Dermis microvascular lymphatic vessel endothelial cell (primary cell): ENCODE results near the gene SLC66A1. TPM values are rescaled to one million over a fixed set of nuclear protein-coding genes. Genes with fewer than 3 reads are reported as not detected.
"Not testable (repeated sequence)": the region's sequence is repeated elsewhere in the genome, so short reads cannot be mapped to it uniquely, and the experiment has no call there.

Experiments
- DNase-seq, 2 donors: peaks; one replicate each; pipeline versions ENCODE4 v3.0.0 to v3.0.0-alpha.2; 2010; ENCODE audit warnings: low read depth in 2 of 2
- total RNA-seq: library from RNA; depleted of rRNA; stranded (reverse); fragments of >200 nt; gene quantifications from 2 replicates; pipeline ENCODE4 v1.2.1, GENCODE V29; 2014

Gene SLC66A1, protein sequence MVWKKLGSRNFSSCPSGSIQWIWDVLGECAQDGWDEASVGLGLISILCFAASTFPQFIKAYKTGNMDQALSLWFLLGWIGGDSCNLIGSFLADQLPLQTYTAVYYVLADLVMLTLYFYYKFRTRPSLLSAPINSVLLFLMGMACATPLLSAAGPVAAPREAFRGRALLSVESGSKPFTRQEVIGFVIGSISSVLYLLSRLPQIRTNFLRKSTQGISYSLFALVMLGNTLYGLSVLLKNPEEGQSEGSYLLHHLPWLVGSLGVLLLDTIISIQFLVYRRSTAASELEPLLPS
- total RNA-seq = 10.9 and 18.5 TPM in 2 replicates

GRCh38 chr1:19311931-19312781 lies at the start of gene SLC66A1, which contains the start of gene AKR7A2:
TSS of gene SLC66A1 (plus strand) at chr1:19312326. CDS start at chr1:19317678, 5,352 bp downstream.
TSS of gene AKR7A2 (minus strand) at chr1:19312144. CDS start at chr1:19312124, 20 bp downstream.
- DNase-seq = peak; percentile 79 to 94

- no peak for DNase-seq
Measured at GRCh38 chr1:19262744-19263143, 49.4 kb upstream of the SLC66A1 start.

DNA sequence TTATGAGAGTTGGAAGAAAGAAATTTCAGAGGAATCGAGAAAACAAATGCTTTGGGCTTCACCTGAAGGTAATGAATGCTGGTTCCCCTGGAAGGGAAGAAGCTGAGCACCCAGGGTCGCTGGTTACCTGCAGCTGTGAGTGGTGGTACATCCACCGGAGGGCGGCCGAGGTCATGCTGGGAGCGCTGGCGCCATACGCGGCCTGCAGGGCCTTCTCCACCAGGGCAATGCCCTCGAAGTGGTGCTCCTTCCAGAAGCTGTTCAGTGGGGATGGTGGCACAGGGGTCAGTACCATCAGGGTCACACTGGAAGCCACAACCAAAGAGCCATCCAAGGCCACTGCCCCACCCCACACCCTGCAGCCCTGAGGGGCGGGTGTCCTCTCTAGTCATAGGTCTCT lies 43.7 kb upstream of the SLC66A1 start:
- no peak for DNase-seq

- not testable (repeated sequence) for DNase-seq
Measured at GRCh38 chr1:19269427-19270342, 42.4 kb upstream of the SLC66A1 start.

DNA sequence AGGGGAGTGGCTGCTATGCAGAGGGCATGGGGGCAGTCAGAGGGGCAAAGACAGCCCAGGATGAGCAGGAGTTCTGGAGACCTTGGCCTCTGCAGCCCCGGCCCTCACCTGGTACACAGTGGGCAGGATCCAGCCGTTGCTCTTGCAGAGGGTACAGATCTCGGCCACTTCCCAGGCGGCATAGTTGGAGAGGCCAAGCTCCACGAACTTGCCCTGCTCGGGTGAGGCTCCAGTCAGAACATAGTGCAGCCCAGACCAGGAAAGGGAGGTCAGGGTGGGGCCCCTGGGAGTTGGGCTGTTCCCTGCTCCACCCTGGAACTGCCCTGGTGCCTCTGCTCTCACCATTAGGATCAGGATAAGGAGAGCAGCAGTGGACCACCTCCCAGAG lies 41.8 kb upstream of the SLC66A1 start:
- DNase-seq = not testable (repeated sequence)

DNA sequence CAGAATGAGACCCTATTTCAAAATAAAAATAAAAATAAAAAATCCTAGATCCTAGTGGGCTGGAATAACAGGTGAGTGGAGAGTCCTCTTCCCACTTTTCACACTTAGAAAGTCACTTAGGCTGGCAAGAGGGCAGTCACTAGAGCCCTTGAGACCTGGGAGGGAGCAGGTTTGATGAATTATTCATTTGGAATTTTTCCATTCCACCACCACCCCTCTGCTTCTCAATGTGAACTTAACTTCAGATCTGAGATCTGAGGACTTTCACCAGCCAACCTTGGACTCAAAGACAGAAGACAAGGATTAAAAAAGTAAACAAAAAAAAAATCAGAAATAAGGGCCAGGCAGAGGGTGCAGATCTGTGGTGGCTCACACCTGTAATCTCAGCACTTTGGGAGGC lies 40.1 kb upstream of the SLC66A1 start:
- no peak for DNase-seq

GRCh38 chr1:19273106-19273843 lies 38.9 kb upstream of the SLC66A1 start:
- no peak for DNase-seq

DNA sequence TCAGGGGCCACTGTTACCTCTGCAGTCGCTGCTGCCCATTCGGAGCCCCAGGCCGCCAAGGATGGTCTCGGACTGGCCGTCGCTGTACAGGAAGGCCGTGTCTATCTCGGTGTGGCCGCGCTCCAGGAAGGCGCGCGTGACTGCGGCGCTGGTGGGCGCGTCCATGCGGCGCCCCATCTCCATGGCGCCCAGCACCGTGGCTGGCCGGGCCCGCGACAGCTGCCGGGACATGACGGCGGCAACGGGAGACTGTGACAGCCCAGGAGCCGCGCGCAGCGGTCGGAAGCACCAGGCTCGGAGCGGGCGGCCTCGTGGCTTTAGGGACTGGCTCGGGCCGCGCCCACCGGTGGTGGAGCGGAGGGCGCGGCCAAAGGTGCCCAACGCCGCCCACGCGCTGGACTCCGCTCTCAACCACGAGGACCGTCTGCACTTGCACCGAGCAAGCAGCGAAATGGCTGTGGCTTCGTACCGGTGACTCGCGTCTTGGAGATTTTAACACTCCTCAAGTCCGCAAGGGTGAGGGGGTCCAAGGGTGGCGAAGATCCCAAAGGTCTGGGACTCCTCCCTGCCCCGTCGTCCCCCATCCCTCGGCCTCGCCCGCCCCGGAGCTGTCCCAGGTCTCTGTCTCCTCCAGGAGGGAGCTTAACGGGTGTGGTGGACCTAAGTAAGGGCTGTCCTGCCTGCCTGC lies 38.1 kb upstream of the SLC66A1 start:
- DNase-seq = not testable (repeated sequence)

- DNase-seq = no peak
Measured at GRCh38 chr1:19274636-19275035, 37.5 kb upstream of the SLC66A1 start.

DNA sequence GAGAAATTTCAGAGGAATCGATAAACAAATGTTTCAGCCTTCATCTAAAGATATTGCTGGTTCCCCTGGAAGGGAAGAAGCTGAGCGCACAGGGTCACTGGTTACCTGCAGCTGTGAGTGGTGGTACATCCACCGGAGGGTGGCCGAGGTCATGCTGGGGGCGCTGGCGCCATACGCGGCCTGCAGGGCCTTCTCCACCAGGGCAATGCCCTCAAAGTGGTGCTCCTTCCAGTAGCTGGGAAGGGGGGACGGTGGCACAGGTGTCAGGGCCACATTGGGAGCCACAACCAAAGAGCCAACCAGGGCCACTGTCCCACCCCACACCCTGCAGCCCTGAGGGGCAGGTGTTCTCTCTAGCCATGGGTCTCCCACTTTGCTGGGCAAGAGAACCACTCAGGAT lies 28.2 kb upstream of the SLC66A1 start:
- no peak for DNase-seq

DNA sequence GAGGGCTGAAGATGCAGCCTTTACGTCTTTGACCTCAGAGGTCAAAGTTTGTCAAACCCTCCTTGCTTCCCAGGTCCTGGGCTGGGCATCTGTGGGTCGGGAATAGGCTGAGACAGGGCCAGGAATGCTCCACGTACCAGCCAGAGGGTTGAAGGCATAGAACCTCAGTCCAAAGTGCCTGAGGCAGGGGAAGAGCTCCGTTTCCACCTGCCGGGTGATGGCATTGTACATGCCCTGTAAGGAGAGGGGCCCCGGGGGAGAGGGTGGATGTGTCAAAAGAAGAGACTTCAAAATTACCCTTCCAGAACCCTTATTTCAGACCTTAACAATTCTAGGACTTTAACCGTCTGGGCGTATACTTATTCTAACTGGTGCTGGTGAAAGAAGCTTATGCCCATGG lies 27.2 kb upstream of the SLC66A1 start:
- DNase-seq = no peak

- not testable (repeated sequence) for DNase-seq
Measured at GRCh38 chr1:19285366-19285765, 26.8 kb upstream of the SLC66A1 start.

- not testable (repeated sequence) for DNase-seq
Measured at GRCh38 chr1:19285807-19286206, 26.3 kb upstream of the SLC66A1 start.

DNA sequence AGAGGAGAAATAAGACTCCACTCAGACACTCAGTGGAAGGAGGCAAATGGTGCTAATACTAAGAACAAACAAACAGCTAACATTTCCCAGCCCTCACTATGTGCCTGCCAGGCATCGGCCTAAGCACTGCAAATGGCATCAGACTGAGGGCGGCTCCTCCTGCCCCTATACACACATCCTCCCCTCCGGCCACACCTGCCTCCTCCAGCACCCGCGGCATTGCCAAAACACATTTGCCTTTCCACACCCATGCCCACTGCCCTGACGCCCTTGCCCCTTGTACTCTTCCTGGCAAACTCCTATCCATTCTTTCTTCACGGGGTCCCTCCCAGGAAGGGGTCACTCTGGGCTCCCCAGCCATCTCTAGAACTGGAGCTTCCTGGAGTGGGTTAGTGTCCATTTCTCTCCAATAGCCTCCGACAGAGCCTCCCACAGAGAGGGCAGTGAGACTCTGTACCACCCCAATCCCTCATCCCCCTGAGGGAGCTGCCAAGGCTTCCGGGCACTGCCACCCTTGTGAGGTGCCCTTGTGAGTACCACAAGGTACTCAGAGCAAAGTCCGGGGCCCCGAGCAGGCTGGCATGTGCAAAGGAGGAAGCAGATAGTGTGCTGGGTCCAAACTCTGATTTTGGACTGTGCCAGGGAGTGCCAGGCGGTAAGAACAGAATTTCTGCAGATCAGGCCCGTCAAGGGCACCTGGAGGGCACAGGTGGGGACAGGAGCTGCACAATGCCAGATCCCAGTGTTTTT lies 24.5 kb upstream of the SLC66A1 start:
- DNase-seq = no peak

GRCh38 chr1:19288324-19289241 lies 23.5 kb upstream of the SLC66A1 start, which contains the start of gene AKR7A3:
TSS of gene AKR7A3 (minus strand) at chr1:19288770. CDS start at chr1:19288709, 61 bp downstream.
- peak in 1 of 2 donors; percentile 26 for DNase-seq

- DNase-seq = no peak
Measured at GRCh38 chr1:19289244-19289643, 22.9 kb upstream of the SLC66A1 start.

DNA sequence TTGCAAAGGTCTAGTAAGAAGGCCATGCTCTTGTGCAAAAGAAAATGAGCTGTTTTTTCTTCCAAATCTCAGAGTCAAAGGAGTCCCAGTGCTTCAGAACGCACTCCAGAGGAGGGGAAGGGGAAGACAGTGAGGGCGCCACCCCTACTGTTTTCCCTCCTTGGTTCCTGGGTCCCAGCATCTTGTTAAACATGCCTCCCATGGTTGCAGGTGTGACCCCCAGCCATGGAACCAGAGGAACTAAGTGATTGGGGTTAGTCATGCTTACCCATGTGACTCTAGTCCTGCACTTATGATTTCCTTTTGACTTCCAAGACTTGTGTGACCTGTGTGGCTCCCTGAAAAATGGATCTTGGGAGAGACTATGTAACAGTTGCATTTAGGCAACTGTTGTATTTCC lies 17.5 kb upstream of the SLC66A1 start:
- no peak for DNase-seq

DNA sequence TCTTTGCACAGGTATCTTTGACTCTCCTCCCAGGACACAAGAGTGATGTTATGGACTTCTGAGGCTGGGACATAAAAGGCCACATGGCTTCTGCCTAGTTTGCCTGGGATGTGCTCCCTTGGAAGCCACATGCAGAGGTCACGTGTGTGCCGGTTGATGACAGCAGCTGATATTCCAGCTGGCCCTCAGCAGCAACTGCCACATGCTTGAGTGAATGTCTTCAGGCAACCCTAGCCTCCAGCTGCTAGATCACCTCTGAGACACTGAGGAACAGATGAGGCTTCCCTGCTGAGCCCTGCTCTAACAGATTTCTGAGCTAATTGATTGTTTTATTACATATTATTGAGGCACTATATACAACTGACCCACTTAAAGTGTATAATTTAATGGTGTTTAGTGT lies 11.9 kb upstream of the SLC66A1 start:
- no peak for DNase-seq
